Fibroblast of peridontal ligament (primary cell): Measurements from ENCODE around the gene PAEP.

Experiments
- DNase-seq: peaks from one replicate; pipeline ENCODE4 v3.0.0-alpha.2; 2010; ENCODE audit errors: extremely low read depth

PAEP gene

DNA sequence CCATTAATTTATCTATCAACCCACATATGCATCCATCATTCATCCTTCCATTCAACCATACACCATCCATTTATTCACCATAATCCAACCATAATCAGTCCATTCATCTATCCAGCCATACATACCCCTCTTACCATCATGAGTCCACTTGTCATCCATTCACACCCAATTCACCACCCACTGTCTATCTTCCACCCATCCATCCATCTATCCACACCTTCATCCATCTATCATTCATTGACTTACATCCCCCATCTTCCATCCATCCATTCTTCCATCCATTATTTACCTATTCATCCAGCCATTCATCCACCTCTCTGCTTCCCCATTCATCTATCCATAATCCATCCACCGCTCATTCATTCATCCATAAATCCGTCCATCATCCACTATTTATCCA, 17.8 kb downstream of the PAEP start:
- DNase-seq: no peak

GRCh38 chr9:135579889-135580660, 18.5 kb downstream of the PAEP start:
- DNase-seq: no peak

GRCh38 chr9:135580664-135581380, 19.3 kb downstream of the PAEP start:
- DNase-seq: no peak

- DNase-seq: no peak
These were observed 20.3 kb downstream of the PAEP start for GRCh38 chr9:135581636-135582426.

GRCh38 chr9:135582541-135582940, 21.0 kb downstream of the PAEP start:
- no peak for DNase-seq

DNA sequence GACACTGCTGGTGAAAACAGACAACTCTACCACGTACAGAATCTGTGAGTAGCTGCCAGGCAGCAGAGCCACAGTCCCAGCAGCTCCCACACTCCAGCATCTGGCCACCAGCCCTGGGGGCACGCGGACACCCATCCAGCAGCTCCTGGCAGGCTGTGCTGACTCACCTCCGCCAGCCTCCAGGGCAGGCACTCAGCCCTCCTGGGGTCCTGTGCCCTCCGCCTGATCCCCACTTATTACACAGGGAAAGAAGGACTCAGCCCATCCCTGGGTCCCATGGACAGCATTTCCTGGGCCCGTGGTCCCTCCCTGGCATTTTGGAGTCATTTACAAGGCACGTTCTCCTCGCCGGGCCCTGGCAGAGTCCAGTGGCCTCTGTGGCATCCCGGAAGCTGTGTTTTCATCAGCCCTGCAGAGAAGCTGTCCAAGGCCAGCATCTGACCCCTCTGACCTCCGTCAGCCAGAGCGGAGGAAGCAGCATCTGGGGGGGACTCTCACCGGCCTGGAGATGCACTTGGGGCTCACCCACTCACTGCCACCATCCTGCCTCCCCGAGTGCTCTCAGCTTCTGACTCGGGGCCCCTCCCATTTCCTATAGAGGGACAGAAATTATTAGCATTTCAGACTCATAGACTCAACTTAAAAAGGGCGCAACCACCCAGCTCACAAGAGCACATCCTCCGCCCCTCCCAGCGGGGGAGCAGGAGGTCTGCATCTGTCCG, 21.6 kb downstream of the PAEP start:
- DNase-seq: no peak

DNA sequence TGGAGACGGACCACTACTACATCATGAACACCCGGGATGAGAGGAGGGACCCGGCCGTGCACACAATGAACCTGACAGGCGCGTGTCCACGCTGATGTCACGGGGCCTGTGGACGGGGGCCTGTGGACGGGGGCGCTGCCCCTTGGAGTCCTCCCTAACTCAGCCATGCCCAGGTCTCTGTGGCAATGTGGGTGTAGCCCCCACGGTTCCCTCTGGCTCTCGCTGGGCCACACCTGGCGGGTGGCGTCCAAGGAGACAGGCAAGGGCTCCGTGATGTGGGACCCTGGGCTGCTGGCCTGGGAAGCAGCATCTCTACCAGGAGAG, 22.1 kb downstream of the PAEP start:
- DNase-seq: no peak

- DNase-seq: no peak
These were observed 22.8 kb downstream of the PAEP start for GRCh38 chr9:135584371-135584770.

DNA sequence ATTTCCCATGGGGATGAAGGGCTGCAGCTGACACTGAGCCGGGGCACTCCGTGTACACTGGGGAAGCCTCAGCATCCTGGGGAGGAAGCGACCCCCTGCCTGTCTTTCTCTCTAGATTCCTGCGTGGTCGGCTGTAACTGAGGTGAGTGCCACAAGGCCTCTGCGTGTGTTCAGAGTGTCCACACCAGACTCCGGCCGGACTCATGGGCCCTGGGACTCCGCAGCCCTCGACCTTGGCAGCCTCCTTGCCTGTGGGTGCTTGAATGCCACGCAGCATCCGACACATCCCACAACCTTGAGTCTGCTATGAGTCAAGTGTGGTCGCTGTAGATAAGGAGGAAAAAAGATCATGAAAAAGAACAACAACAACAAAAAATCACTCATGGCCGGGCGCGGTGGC, 23.4 kb downstream of the PAEP start:
- DNase-seq: no peak

- no peak for DNase-seq
These were observed 25.1 kb downstream of the PAEP start for GRCh38 chr9:135586601-135587109.

DNA sequence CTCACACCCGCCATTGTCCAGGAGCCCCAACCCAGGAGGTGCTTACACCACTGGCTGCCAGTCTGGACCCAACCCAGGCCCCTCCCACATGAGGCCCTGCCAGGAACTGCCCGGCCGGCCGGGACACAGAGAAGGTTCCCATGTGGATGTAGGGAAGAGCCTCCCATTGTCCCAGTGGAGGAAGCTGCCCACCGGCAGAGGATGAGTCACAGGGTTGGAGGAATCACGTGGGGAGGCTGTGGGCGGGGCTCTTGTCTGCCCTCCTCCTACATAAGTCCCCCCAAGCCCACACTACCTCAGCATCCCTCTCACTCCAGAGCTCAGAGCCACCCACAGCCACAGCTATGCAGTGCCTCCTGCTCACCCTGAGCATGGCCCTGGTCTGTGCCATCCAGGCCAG, 26.1 kb downstream of the PAEP start:
- no peak for DNase-seq

- no peak for DNase-seq
These were observed 26.8 kb downstream of the PAEP start for GRCh38 chr9:135588371-135588770.

DNA sequence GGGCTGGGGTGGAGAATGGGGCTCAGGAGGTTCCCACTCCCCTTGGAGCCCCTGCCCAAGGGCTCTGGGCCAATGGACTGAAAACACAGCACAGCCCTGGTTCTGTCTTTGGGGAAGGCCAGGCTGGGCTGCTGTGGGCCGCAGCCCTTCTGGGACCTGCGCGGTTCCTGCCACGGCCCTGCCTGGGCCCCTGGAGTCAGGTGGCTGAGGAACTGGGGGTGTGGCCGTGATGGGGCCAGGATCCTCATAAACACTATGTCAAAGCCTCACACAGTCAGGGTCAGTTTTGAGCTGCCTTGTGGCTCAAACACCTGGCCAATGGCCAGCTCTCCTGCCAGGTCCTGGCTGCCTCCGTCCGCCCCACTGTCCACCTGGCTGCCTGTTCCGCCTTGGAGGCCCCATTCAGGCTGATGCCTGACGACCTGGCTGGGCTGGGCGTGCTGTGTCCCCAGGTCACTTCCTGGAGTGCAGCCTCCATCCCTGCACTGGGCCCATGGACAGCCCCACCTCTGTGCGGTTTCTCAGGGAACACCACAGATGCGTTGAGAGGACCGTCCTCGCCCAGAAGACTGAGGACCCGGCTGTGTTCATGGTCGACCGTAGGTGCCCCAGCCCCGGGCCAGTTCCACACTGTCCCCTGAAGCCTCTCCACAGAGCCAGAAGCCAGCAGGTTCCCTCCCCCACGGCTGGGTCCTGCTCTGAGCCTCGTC, 27.5 kb downstream of the PAEP start:
- no peak for DNase-seq

DNA sequence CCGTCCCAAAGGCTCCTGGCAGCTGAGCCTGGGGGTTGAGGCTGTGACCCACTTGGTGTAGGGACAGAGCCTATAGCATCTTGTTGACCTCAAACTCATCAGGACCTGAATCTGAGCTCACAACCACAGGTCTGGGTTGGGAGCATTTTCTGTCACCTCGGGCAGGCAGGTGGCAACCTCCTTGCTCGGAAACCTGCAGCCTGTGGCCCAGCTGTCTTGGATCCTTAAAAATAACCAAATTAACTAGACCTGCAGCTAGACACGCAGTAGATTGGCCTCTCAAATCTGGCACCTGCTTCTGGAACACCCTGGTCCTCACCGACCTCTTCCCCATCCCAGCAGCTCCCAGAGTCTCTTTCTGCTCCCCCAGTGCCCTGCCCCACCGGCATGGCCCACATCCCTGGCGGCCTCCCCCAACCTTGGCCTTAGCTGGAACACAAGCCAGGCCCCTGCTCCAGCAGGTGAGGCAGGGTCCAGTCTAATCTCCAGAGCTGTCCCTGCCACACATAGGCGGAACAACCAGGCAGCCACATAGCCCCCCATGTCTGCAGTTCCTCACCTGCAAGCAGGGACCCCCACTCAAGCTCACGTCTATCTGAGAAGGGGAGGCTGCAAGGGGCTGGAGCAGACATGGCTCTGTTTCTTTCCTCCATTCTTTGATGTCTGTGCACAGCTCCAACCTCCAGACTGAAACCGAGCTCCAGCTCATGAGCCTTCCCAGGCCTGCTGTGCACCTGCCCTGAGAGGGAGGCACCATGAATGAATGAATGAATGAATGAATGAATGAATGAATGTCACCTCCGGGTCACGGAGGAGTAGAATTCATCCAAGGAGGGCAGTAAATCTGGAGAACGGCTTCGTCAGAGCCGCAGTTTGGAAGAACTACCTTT, 28.3 kb downstream of the PAEP start:
- no peak for DNase-seq

DNA sequence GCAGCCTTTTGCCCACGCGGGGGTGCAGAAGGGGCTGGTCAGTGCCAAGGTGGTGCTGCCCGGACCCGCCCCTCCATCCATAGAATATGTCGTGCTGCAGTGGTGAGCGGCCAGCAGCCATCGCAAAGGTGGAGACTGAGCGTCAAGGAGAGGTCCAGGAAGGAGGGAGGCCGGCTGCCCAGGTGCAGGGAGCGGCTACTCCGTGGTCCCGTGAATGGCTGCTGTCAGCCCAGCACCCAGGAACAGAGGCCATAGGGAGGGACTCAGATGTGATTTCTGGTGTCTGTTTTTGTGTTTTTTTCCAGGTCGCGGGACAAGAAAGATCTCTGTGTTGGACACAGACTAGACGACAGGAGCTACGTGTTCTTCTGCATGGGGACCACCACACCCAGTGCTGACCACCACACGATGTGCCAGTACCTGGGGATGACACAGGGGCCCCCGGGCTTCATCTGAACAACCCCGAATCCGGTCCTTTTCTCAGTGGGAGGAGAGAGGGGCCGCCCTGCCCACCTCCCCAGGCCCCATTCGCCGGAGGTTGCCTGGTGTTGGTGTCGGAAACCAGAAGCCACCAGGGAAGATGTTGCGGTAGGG, 29.0 kb downstream of the PAEP start:
- DNase-seq: no peak

DNA sequence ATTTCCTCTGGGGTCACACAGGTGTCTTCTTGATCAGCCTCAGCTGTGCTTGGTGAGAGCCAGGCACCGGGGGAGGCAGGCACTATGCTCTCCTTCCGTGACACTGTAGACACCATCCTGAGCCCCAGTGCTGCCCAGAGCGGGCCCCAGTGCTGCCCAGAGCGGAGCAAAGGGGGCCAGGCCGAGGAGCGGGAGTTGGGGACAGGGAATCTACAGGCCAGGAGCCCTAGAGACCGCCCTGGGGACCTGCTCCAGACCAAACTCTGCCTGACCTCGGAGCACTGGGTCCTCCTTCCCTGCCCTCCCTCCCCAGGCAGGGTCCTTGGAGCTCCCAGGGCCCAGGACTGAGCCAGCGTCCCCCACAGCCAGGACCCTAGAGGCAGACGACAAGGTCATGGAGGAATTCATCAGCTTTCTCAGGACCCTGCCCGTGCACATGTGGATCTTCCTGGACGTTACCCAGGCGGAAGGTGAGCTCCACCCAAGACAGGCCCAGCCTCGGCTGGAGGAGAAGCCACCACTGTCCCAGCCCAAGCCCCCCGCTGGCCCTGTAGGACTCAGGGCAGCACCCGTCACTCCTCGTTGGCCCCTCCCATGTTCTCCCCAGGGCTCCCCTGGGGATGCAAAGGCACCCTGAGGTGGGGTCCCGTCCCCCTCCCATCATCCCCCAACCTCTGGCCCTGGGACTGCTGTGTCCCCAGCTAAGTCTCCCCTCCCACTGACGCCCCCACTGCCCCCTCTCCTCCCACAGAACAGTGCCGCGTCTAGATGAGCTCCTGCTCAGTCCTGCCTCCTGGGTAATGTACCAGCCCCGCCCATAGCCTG, 30.2 kb downstream of the PAEP start:
- no peak for DNase-seq

GRCh38 chr9:135592331-135592590, 30.7 kb downstream of the PAEP start:
- no peak for DNase-seq

DNA sequence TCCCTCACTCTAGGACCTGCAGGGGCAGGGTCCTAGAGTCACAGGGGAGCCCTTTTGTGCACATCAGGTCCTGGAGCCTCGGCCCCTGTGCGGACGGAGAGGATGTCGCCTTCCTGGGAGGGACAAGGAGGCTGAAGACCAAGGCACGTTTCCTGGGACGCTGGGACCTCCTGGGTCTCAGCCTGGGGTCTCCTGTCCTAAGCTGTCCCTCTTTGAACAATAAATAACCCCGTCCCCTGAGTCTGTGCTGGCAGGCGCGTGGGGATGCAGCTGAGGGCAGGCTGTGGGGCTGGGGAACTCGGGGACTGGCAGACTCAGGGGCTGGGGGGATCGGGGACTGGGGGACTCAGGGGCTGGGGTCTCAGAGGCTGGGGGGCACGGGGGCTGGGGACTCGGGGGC, 31.1 kb downstream of the PAEP start:
- DNase-seq: no peak

GRCh38 chr9:135596211-135596610, 34.7 kb downstream of the PAEP start:
- no peak for DNase-seq
